ENCODE measurements around the gene IL31RA.

The IL31RA gene

DNA sequence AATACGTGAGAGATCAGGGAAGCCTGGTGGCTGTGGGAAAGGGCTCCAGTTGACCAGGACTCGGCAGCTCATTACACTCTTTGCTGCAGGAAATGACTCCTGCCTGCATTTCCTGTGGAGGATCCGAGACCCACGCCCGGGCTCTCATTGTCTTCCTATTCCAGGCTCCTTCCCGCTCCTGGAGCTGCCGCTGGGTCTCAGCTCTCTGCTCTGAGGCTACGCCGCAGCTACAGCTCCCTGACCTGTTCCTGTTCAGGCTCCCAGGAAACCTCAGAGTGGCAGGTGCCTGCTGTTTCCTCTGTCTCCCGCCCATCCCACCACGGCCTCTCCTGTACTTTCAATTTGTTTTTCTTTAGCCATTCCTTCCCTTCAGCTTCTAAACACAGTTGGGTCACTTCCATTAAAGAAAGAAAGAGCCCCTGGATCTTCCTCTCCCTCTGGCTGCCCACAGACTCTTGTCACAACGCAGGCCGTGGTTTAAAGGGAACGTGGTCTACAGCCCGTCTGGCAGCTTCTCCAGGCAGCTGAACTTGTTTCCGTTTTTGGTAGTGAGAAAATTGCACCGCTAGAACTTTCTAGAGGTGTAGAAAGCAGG lies 72.1 kb downstream of the IL31RA start:
- no peak for DNase-seq (ENCODE audit: low read depth)
- no peak overlapping the region for H3K4me3 ChIP-seq (ENCODE audit: low read depth, low read length)
- TF ChIP-seq, protein P1, sequence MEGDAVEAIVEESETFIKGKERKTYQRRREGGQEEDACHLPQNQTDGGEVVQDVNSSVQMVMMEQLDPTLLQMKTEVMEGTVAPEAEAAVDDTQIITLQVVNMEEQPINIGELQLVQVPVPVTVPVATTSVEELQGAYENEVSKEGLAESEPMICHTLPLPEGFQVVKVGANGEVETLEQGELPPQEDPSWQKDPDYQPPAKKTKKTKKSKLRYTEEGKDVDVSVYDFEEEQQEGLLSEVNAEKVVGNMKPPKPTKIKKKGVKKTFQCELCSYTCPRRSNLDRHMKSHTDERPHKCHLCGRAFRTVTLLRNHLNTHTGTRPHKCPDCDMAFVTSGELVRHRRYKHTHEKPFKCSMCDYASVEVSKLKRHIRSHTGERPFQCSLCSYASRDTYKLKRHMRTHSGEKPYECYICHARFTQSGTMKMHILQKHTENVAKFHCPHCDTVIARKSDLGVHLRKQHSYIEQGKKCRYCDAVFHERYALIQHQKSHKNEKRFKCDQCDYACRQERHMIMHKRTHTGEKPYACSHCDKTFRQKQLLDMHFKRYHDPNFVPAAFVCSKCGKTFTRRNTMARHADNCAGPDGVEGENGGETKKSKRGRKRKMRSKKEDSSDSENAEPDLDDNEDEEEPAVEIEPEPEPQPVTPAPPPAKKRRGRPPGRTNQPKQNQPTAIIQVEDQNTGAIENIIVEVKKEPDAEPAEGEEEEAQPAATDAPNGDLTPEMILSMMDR (IDR thresholded peaks at IDR 0.05; ENCODE audit: control insufficient read depth, extremely low read depth, insufficient read depth), result no peak

DNA sequence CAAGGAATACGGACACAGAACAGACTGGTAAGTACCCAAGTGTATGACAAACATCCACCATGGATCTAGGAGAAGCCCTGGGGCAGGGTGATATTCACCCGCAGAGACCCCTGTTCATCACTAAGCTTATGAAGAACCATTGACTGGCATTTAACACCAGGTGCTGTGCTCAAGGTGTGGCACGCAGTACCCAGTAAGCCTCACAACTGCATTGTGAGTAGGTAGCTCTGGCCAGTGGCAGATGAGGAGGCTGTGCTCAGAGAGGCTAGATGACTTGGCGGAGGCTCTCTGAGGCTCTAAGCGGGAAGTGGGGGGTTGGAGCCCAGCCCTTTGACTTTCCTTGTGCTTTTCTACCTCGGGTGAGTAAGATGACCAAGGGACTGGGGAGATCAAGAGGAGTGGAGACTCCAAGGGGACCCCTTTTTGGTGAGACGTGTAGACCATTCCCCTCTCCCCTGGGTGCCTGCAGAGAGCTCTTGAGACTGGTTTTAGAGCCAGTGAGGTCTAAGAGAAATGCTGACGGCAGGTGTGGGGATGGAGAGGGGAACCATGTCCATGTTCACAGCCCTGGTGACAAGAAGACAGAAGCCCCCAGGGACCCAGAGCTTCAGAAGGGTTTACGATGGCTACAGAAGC lies 72.8 kb downstream of the IL31RA start:
- DNase-seq (ENCODE audit: low read depth), result no peak
- TF ChIP-seq, protein P1 (IDR thresholded peaks at IDR 0.05; ENCODE audit: control insufficient read depth, extremely low read depth, insufficient read depth), result no peak
- no peak overlapping the region for H3K4me3 ChIP-seq (ENCODE audit: low read depth, low read length)

DNA sequence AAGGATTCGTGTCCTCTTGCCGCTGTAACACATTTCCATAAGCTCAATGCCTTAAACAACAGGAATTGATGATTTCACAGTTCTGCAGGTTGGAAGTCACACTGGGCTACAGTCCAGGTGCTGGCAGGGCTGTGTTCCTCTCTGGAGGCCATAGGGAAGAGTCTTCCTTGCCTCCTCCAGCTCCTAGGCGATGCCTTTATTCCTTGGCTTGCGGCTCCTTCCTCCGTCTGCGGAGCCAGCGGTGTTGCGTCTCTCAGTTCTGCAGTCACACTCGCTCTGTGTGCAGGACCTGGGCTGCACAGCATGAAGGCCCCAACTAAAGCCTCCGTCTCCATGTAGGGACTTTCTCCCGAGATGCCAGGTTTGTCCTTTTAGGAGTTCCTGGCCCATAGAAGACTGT lies 73.6 kb downstream of the IL31RA start:
- TF ChIP-seq, protein P1 (IDR thresholded peaks at IDR 0.05; ENCODE audit: control insufficient read depth, extremely low read depth, insufficient read depth), result no peak
- no peak for DNase-seq (ENCODE audit: low read depth)
- no peak overlapping the region for H3K4me3 ChIP-seq (ENCODE audit: low read depth, low read length)

DNA sequence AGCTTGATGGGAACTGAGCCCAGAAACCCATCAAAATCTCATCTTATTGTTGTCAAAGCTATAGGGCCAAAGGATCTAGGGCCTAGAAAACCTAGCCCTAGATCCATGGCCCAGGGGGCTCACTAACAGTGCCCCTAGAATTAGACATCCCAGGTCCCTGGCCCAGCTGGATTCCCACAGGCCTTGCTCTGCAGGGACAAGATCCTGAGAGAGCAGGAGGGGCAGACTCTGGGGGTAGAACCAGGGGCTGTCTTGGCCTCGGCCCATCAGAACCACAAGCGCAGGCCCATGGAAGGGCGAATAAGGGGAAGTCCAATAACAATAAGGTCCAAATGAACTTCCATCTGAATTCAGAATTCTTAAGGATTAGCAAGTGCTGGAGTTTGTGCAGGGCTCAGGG lies 74.0 kb downstream of the IL31RA start:
- TF ChIP-seq, protein P1 (IDR thresholded peaks at IDR 0.05; ENCODE audit: control insufficient read depth, extremely low read depth, insufficient read depth), result no peak
- no peak overlapping the region for H3K4me3 ChIP-seq (ENCODE audit: low read depth, low read length)
- DNase-seq (ENCODE audit: low read depth), result no peak

- DNase-seq (ENCODE audit: low read depth), result no peak
- H3K4me3 ChIP-seq (ENCODE audit: low read depth, low read length), result no peak overlapping the region
- TF ChIP-seq, protein P1 (IDR thresholded peaks at IDR 0.05; ENCODE audit: control insufficient read depth, extremely low read depth, insufficient read depth), result no peak
Observed at GRCh38 chr5:55925712-55926111, 74.6 kb downstream of the IL31RA start.

- TF ChIP-seq, protein P1 (IDR thresholded peaks at IDR 0.05; ENCODE audit: control insufficient read depth, extremely low read depth, insufficient read depth), result no peak
- no peak for DNase-seq (ENCODE audit: low read depth)
- H3K4me3 ChIP-seq (ENCODE audit: low read depth, low read length), result no peak overlapping the region
Observed at GRCh38 chr5:55926476-55926875, 75.3 kb downstream of the IL31RA start.

Data from LNCaP clone FGC (cell line).